ENCODE measurements around the gene NFYC. TPM values are rescaled to one million over a fixed set of nuclear protein-coding genes. Genes with fewer than 3 reads are reported as not detected.

Gene NFYC
- 57.0 TPM for total RNA-seq

GRCh38 chr1:40691538-40692428 is at the start of gene NFYC:
Gene NFYC, plus strand, starts transcription at chr1:40691704. Its CDS starts 47,140 bp downstream, at chr1:40738844.
- DNase-seq (ENCODE audit: low spot score): peak; percentile 98

GRCh38 chr1:40645118-40645680 is 46.3 kb upstream of the NFYC start:
- DNase-seq (ENCODE audit: low spot score): no peak

GRCh38 chr1:40646315-40646714 is 45.2 kb upstream of the NFYC start:
- no peak for DNase-seq (ENCODE audit: low spot score)

- DNase-seq (ENCODE audit: low spot score): no peak
Measured at GRCh38 chr1:40648200-40648599, 43.3 kb upstream of the NFYC start.

GRCh38 chr1:40648928-40649591 is 42.4 kb upstream of the NFYC start:
- DNase-seq (ENCODE audit: low spot score): no peak

GRCh38 chr1:40649592-40649930 is 41.9 kb upstream of the NFYC start:
- no peak for DNase-seq (ENCODE audit: low spot score)

- no peak for DNase-seq (ENCODE audit: low spot score)
Measured at GRCh38 chr1:40650075-40650474, 41.4 kb upstream of the NFYC start.

GRCh38 chr1:40651138-40651857 is 40.2 kb upstream of the NFYC start:
- no peak for DNase-seq (ENCODE audit: low spot score)

- no peak for DNase-seq (ENCODE audit: low spot score)
Measured at GRCh38 chr1:40652468-40652867, 39.0 kb upstream of the NFYC start.

GRCh38 chr1:40652979-40653378 is 38.5 kb upstream of the NFYC start:
- no peak for DNase-seq (ENCODE audit: low spot score)

GRCh38 chr1:40653851-40654537 is 37.5 kb upstream of the NFYC start:
- no peak for DNase-seq (ENCODE audit: low spot score)

- DNase-seq (ENCODE audit: low spot score): no peak
Measured at GRCh38 chr1:40657046-40657445, 34.5 kb upstream of the NFYC start.

- DNase-seq (ENCODE audit: low spot score): no peak
Measured at GRCh38 chr1:40658751-40659648, 32.5 kb upstream of the NFYC start.

GRCh38 chr1:40659649-40659947 is 31.9 kb upstream of the NFYC start:
- no peak for DNase-seq (ENCODE audit: low spot score)

- no peak for DNase-seq (ENCODE audit: low spot score)
Measured at GRCh38 chr1:40661678-40662077, 29.8 kb upstream of the NFYC start.

- DNase-seq (ENCODE audit: low spot score): no peak
Measured at GRCh38 chr1:40662151-40662550, 29.4 kb upstream of the NFYC start.

- no peak for DNase-seq (ENCODE audit: low spot score)
Measured at GRCh38 chr1:40662864-40663263, 28.6 kb upstream of the NFYC start.

- DNase-seq (ENCODE audit: low spot score): no peak
Measured at GRCh38 chr1:40663324-40664166, 28.0 kb upstream of the NFYC start.

GRCh38 chr1:40664167-40664537 is 27.4 kb upstream of the NFYC start:
- DNase-seq (ENCODE audit: low spot score): no peak

- DNase-seq (ENCODE audit: low spot score): no peak
Measured at GRCh38 chr1:40664791-40665190, 26.7 kb upstream of the NFYC start.
